ENCODE results near the gene CHRNB2. TPM values are rescaled to one million over a fixed set of nuclear protein-coding genes. Genes with fewer than 3 reads are reported as not detected.

The CHRNB2 gene
- total and polyA plus RNA-seq, 2 of the 4 experiments (the other 2 are of a cell fraction), result under 0.01 to 0.03 TPM

- no TSS peak for BruUV-seq (replicated peaks)
- H4K5ac ChIP-seq (ENCODE audit: low read depth, low read length), result no peak overlapping the region
- H2BK120ac ChIP-seq (ENCODE audit: low read depth, low read length), result no peak overlapping the region
- no peaks in the 10 kb centered on the region for H3K79me1 ChIP-seq (ENCODE audit: low read depth in 1 of 2, low read length in 2 of 2)
- H4K20me1 ChIP-seq (ENCODE audit: insufficient read depth, low read length), result no peaks in the 10 kb centered on the region
- H3K9me3 ChIP-seq (ENCODE audit: control insufficient read depth, insufficient read depth, low read length), result peaks cover 6% of the 10 kb centered on the region
- H2AFZ ChIP-seq (replicated peaks; ENCODE audit: low read length, poor library complexity), result no peak overlapping the region
- intact Hi-C loops (cut with micrococcal nuclease), result no loop called here
- H3K4me3 ChIP-seq (ENCODE audit: insufficient read depth, low read depth, low read length), result no peak overlapping the region
- H4K91ac ChIP-seq (ENCODE audit: insufficient read depth, low read depth, low read length), result no peak overlapping the region
- no peak overlapping the region for H3K4me2 ChIP-seq (ENCODE audit: low read depth, low read length)
- no peaks in the 10 kb centered on the region for H3K9me1 ChIP-seq (ENCODE audit: insufficient read depth, low read length)
- ATAC-seq (ENCODE audit: low read depth) (no peak), DNase-seq (no peak)
- in situ Hi-C loops (cut with MboI; ENCODE audit: low sequenced_read_pairs), result no loop called here
- H2BK20ac ChIP-seq (ENCODE audit: low read depth, low read length), result no peak overlapping the region
- no peak overlapping the region for H3K23ac ChIP-seq (ENCODE audit: low read depth, low read length)
- H3K36me3 ChIP-seq (ENCODE audit: control insufficient read depth, insufficient read depth, low read length), result no peaks in the 10 kb centered on the region
- no peak overlapping the region for H2BK5ac ChIP-seq (ENCODE audit: low read depth, low read length, poor library complexity, severe bottlenecking)
- ChIA-PET POLR2A (ENCODE audit: unreplicated experiment) (no interaction called here), CTCF (no interaction called here)
- H3K4me1 ChIP-seq (ENCODE audit: control insufficient read depth, insufficient read depth, low read length), result no peaks in the 10 kb centered on the region
- no peak overlapping the region for H3K56ac ChIP-seq (ENCODE audit: extremely low read depth, insufficient read depth, low read length)
- TF ChIP-seq MAZ (IDR thresholded peaks at IDR 0.05; ENCODE audit: borderline replicate concordance, low read depth, low read length) (no peak), MAFK (IDR thresholded peaks at IDR 0.05; ENCODE audit: low read depth, low read length) (no peak)
- dilution Hi-C loops (cut with HindIII; ENCODE audit: low sequenced_read_pairs, unreplicated experiment), result no loop called here
- no peak overlapping the region for H3K18ac ChIP-seq (ENCODE audit: low read depth, low read length)
- H3K9ac ChIP-seq (ENCODE audit: low read depth, low read length), result no peak overlapping the region
- peaks cover 18% of the 10 kb centered on the region for H3K27me3 ChIP-seq (ENCODE audit: control insufficient read depth, insufficient read depth, low read length)
- no peak overlapping the region for H2AK5ac ChIP-seq (ENCODE audit: low read depth, low read length)
- H2BK15ac ChIP-seq (ENCODE audit: low read depth, low read length), result no peak overlapping the region
- no peak overlapping the region for H3K14ac ChIP-seq (replicated peaks; ENCODE audit: low read depth, low read length)
- no peak overlapping the region for H3K4ac ChIP-seq (ENCODE audit: low read depth, low read length)
- no peak overlapping the region for H2AK9ac ChIP-seq (replicated peaks; ENCODE audit: low read depth, low read length, poor library complexity)
- WGBS, 2 experiments (ENCODE audit: extremely low coverage in 2 of 2, insufficient read length in 1 of 2), result no CpG with 5 or more reads among the region's 6 CpGs
- H4K8ac ChIP-seq (ENCODE audit: low read depth in 2 of 2, low read length in 2 of 2), result no peak overlapping the region
- H3K27ac ChIP-seq (ENCODE audit: insufficient read depth, low read length), result no peak overlapping the region
Observed at GRCh38 chr1:154527192-154527591, 40.4 kb upstream of the CHRNB2 start.
